Endothelial cell of umbilical vein (primary cell): Measurements from ENCODE around the gene MTFP1.

Source experiments
- EZH2 ChIP-seq: IDR thresholded peaks from 2 replicates; pipeline ENCODE4 v1.6.1; 2012; ENCODE audit warnings: borderline replicate concordance, low read depth, mild to moderate bottlenecking, moderate library complexity, low read length, inconsistent platforms; ENCODE audit not compliant: severe bottlenecking
- FOS ChIP-seq: IDR thresholded peaks from 2 replicates; pipeline ENCODE4 v1.6.1; 2011; ENCODE audit warnings: mild to moderate bottlenecking, low read length, moderate library complexity, borderline replicate concordance; ENCODE audit not compliant: insufficient read depth
- JUN ChIP-seq: IDR thresholded peaks from 2 replicates; pipeline ENCODE4 v1.6.1; 2011; ENCODE audit warnings: borderline replicate concordance, low read depth; ENCODE audit not compliant: insufficient read length, insufficient read depth
- MYC ChIP-seq: IDR thresholded peaks from one replicate; pipeline ENCODE4 v1.6.1; 2011; ENCODE audit warnings: mild to moderate bottlenecking, low read depth, low read length
- POLR2A ChIP-seq: IDR thresholded peaks from 2 replicates; pipeline ENCODE4 v1.6.1; 2012; ENCODE audit warnings: low read depth, mild to moderate bottlenecking, control low read depth, low read length
- POLR2AphosphoS5 ChIP-seq: IDR thresholded peaks from 2 replicates; pipeline ENCODE4 v1.6.1; 2012; ENCODE audit warnings: low read depth, mild to moderate bottlenecking, control low read depth, low read length, moderate library complexity; ENCODE audit not compliant: insufficient read depth
- TF ChIP-seq, protein P1 (sequence below), 2 donors: IDR thresholded peaks; 1 replicate in 1 of 2; 2 replicates in 1 of 2; pipeline ENCODE4 v1.5.1; 2011; ENCODE audit warnings: low read length in 2 of 2, mild to moderate bottlenecking in 2 of 2, moderate library complexity in 2 of 2, control low read depth in 1 of 2, inconsistent platforms in 1 of 2, low read depth in 1 of 2; ENCODE audit not compliant: insufficient read depth in 1 of 2; ENCODE audit errors: extremely low read depth in 1 of 2
- TF ChIP-seq, protein P2 (sequence below): IDR thresholded peaks from 2 replicates; pipeline ENCODE4 v1.6.1; 2011; ENCODE audit not compliant: insufficient read depth, insufficient read length

DNA sequence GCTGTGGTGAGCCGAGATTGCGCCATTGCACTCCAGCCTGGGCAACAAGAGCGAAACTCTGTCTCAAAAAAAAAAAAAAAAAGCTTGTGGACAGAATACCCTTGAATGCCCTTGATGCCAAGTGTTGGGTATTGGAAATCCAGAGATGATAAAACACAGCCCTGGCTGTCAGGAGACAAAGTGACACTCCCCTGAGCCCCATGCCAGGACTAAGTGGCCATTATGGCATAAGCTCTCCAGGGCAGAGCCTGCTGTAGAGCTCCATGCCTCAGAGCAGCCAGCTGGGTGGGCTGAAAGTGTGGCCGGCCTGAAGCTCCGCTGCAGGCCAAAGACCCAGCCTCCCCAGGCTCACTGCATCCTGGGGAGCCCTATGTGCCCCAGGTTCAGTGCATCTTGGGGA lies 43.2 kb upstream of the MTFP1 start:
- no peak for TF ChIP-seq POLR2A
- TF ChIP-seq, protein P1, sequence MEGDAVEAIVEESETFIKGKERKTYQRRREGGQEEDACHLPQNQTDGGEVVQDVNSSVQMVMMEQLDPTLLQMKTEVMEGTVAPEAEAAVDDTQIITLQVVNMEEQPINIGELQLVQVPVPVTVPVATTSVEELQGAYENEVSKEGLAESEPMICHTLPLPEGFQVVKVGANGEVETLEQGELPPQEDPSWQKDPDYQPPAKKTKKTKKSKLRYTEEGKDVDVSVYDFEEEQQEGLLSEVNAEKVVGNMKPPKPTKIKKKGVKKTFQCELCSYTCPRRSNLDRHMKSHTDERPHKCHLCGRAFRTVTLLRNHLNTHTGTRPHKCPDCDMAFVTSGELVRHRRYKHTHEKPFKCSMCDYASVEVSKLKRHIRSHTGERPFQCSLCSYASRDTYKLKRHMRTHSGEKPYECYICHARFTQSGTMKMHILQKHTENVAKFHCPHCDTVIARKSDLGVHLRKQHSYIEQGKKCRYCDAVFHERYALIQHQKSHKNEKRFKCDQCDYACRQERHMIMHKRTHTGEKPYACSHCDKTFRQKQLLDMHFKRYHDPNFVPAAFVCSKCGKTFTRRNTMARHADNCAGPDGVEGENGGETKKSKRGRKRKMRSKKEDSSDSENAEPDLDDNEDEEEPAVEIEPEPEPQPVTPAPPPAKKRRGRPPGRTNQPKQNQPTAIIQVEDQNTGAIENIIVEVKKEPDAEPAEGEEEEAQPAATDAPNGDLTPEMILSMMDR (IDR thresholded peaks at IDR 0.05; ENCODE audit: extremely low read depth in 1 of 2, insufficient read depth in 1 of 2, low read depth in 1 of 2, low read length in 2 of 2), result no peak
- no peak for TF ChIP-seq POLR2AphosphoS5
- TF ChIP-seq EZH2, result no peak
- no peak for TF ChIP-seq FOS
- TF ChIP-seq JUN, result no peak
- TF ChIP-seq, protein P2, sequence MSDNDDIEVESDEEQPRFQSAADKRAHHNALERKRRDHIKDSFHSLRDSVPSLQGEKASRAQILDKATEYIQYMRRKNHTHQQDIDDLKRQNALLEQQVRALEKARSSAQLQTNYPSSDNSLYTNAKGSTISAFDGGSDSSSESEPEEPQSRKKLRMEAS, result no peak
- TF ChIP-seq MYC, result no peak
